Prostate gland (tissue), 2 donors: ENCODE data around the gene ALOX12B.

ENCODE experiments used
- CTCF ChIP-seq, 4 experiments: fragments of 200-600 bp in 2 of 4; fragments of 450-650 bp in 2 of 4; sonication (generic) in 2 of 4; IDR thresholded peaks; 1 replicate in 3 of 4; 2 replicates in 1 of 4; pipeline ENCODE4 v1.5.1; 2016 to 2019; ENCODE audit warnings: antibody characterized with exemption in 4 of 4, mild to moderate bottlenecking in 2 of 4, moderate library complexity in 2 of 4
- POLR2AphosphoS5 ChIP-seq: sonication (generic); formaldehyde crosslinking; IDR thresholded peaks from one replicate; pipeline ENCODE4 v1.6.1; 2017; ENCODE audit warnings: antibody characterized with exemption

- TF ChIP-seq CTCF (IDR thresholded peaks at IDR 0.05) (no peak), POLR2AphosphoS5 (no peak)
These were observed 11.8 kb downstream of the ALOX12B start for GRCh38 chr17:8075574-8076342.
